Muscle of leg (tissue), 11 donors: Measurements from ENCODE around the gene PCSK9. TPM values are rescaled to one million over a fixed set of nuclear protein-coding genes. Genes with fewer than 3 reads are reported as not detected.

Source experiments
- DNase-seq: peaks from one replicate; pipeline ENCODE4 v3.0.0; 2013
- H3K27ac ChIP-seq: one replicate; pipeline ENCODE4 v1.5.1; 2013; ENCODE audit warnings: mild to moderate bottlenecking, low read length, control low read depth
- H3K27me3 ChIP-seq: one replicate; pipeline ENCODE4 v1.6.1; 2013; ENCODE audit warnings: low read length; ENCODE audit not compliant: control insufficient read depth, insufficient read depth
- H3K36me3 ChIP-seq: one replicate; pipeline ENCODE4 v1.6.1; 2013; ENCODE audit warnings: low read length; ENCODE audit not compliant: control insufficient read depth, insufficient read depth
- H3K4me1 ChIP-seq: one replicate; pipeline ENCODE4 v1.6.1; 2013; ENCODE audit warnings: low read length; ENCODE audit not compliant: control insufficient read depth, insufficient read depth
- H3K4me3 ChIP-seq: one replicate; pipeline ENCODE4 v1.5.1; 2013; ENCODE audit warnings: low read length, control low read depth
- H3K9me3 ChIP-seq: replicated peaks from 2 replicates; pipeline ENCODE4 v1.6.1; 2013; ENCODE audit warnings: low read depth, low read length; ENCODE audit not compliant: control insufficient read depth
- WGBS: methylation state at CpG from one replicate; pipeline ENCODE4 v1.1.5; 2013; ENCODE audit warnings: missing lambda C conversion rate; ENCODE audit not compliant: insufficient coverage; 5-methylcytosine and 5-hydroxymethylcytosine counted together
- polyA plus RNA-seq, 8 donors: library from polyadenylated mRNA; unstranded; fragments of 120-200 nt; gene quantifications; one replicate each; pipeline versions ENCODE4 v1.2.1 to v1.2.3, GENCODE V29; 2013; ENCODE audit warnings: inconsistent platforms in 1 of 8, low replicate concordance in 1 of 8; ENCODE audit not compliant: insufficient read length in 8 of 8, insufficient read depth in 1 of 8
- total RNA-seq: library from RNA; stranded (reverse); fragments of 120-200 nt; gene quantifications from one replicate; pipeline ENCODE4 v1.2.4, GENCODE V29; 2013

The PCSK9 gene
- total and polyA plus RNA-seq, 9 donors = 3.1 to 12.7 (median 5.3) TPM

DNA sequence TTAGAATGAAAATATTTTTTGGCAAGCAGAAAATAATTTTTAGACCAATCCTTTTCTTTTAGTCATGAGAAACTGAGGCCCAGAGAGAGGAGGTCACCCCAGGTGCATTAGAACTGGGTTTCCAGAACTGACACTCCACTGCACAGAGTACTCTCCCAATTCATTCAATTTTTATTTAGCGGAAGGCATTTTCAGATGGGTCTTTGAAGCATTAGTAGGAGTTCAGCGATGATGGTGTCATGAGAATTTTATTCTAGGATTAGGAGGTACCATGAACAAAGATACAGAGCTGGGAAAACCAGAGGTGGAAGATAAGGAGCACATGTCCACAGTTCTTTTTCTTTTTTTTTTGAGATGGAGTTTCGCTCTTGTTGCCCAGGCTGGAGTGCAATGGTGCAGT is 2.3 kb downstream of the PCSK9 start:
- Histone ChIP-seq H3K27ac (no peak overlapping the region), H3K4me3 (no peak overlapping the region), H3K9me3 (no peaks in the 10 kb centered on the region), H3K27me3 (peaks cover 47% of the 10 kb centered on the region), H3K4me1 (peaks cover 20% of the 10 kb centered on the region), H3K36me3 (no peaks in the 10 kb centered on the region)
- 70% methylated on average over 2 of the region's 3 CpGs for WGBS
- no peak for DNase-seq

DNA sequence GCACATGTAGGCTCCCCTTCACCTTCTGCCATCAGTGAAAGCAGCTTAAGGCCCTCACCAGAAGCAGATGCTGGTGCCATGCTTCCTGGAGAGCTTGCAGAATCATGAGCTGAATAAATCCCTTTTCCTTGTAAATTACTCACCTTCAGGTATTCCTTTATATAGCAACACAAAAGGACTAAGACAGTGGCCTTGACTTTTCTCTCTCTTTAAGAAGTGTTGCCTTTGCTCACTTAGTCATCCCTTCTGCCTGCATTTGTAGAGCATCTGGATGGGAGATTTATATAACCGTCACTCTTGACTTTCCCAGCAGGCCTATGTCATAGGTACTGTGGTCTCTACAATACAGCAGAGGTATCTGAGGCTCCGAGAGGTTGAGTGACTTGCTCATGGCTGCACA is 3.7 kb downstream of the PCSK9 start:
- no peaks in the 10 kb centered on the region for H3K9me3 ChIP-seq
- no peak overlapping the region for H3K27ac ChIP-seq
- H3K4me3 ChIP-seq = no peak overlapping the region
- no peak for DNase-seq
- H3K4me1 ChIP-seq = peaks cover 22% of the 10 kb centered on the region
- 83% methylated on average over 1 of the region's 2 CpGs for WGBS
- H3K36me3 ChIP-seq = no peaks in the 10 kb centered on the region
- peaks cover 40% of the 10 kb centered on the region for H3K27me3 ChIP-seq

DNA sequence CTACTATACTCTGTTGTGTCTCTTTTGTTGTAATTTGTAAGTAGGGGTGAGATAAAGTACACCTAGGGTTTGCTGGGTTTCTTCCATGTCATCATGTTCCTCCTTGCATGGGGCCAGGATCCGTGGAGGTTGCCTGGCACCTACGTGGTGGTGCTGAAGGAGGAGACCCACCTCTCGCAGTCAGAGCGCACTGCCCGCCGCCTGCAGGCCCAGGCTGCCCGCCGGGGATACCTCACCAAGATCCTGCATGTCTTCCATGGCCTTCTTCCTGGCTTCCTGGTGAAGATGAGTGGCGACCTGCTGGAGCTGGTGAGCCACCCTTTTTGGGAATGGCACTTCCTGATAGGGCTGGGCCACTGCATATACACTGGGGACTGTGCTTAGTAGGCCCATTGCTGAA is 4.4 kb downstream of the PCSK9 start:
- Histone ChIP-seq H3K27ac (no peak overlapping the region), H3K36me3 (no peaks in the 10 kb centered on the region), H3K4me1 (peaks cover 22% of the 10 kb centered on the region), H3K27me3 (peaks cover 33% of the 10 kb centered on the region), H3K4me3 (no peak overlapping the region), H3K9me3 (no peaks in the 10 kb centered on the region)
- 100% methylated on average over 6 of the region's 9 CpGs for WGBS
- no peak for DNase-seq

DNA sequence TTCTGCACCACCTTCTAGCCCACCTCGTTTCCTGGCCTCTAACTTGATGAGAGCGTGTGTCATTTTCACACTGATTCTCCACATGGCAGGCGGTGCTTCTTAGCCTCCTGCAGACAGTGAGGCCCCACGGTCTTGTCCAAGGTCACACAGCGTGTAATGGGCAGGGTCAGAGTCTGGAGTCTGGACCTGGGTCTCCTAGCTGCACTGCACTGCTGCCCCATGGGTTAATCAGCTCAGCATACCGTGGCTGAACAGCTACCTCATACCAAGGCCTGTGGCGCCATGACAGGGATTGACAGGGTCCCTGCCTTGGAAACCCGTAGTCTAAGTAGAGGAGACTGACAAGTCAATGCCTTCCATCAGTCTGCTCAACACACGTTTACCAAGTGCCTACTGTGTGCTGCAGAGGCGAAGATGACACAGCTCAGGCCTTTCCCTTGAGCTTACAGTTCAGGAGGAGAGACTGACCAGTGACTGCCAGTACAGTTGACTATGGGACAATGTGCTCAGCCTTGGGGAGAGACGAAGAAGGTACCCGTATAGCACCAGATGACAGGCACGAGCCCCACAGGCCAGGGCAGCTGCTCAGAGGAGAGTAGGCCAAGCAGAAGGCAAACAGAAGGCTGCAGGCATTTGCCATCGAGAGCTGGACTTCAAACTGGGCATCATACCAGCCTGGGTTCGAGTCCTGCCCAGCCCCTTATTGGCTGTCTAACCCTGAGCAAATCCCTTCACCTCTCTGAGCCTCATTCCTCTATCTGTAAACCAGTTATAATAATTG is 5.5 kb downstream of the PCSK9 start:
- no peak overlapping the region for H3K4me3 ChIP-seq
- no peaks in the 10 kb centered on the region for H3K36me3 ChIP-seq
- H3K27me3 ChIP-seq = peaks cover 22% of the 10 kb centered on the region
- no peaks in the 10 kb centered on the region for H3K9me3 ChIP-seq
- no peak for DNase-seq
- H3K27ac ChIP-seq = no peak overlapping the region
- WGBS = 86% methylated on average over 13 of the region's 15 CpGs
- H3K4me1 ChIP-seq = peaks cover 23% of the 10 kb centered on the region

DNA sequence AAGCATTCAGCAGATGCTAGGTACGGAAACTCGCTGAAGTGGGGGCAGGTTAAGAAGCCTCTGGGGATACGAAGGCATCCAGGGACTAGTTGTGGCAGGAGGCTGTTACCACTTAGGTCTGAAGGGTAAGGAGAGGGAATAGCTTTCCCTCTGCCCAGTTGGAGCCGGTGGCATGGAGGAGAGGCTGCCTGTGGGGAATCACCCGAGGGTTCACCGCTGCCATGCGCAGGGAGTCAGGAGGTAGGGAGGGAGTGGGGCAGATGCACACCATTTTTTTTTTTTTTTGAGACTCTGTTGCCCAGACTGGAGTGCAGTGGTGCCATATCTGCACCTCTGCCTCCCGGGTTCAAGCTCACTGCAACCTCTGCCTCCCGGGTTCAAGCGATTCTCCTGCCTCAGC is 6.1 kb downstream of the PCSK9 start:
- 86% methylated on average over 5 of the region's 10 CpGs for WGBS
- Histone ChIP-seq H3K27ac (no peak overlapping the region), H3K4me1 (peaks cover 23% of the 10 kb centered on the region), H3K4me3 (no peak overlapping the region), H3K9me3 (no peaks in the 10 kb centered on the region), H3K27me3 (peaks cover 16% of the 10 kb centered on the region), H3K36me3 (no peaks in the 10 kb centered on the region)
- DNase-seq = no peak

DNA sequence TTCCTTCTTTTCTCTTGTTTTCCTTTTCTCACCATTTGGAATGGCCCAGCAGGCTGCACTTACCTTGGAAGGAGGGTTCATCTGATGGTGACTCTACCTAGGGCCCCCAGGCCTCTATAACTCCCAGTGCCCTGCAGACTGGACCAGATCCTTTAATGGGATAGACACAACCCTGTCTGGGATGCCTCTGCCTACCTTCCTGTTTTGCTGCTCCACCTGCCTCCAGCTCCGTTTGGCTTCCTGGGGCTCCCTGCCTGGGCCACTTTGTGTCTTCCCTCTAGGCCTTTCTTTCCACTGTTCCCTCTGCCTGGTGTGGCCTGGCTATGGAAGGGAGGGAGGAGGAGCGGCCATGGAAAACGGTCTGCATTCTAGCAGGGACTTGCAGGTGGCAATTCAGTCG is 7.5 kb downstream of the PCSK9 start:
- H3K36me3 ChIP-seq = no peaks in the 10 kb centered on the region
- H3K4me1 ChIP-seq = peaks cover 28% of the 10 kb centered on the region
- peaks cover 4% of the 10 kb centered on the region for H3K27me3 ChIP-seq
- WGBS = 64% methylated on average over 2 of the region's 4 CpGs
- H3K4me3 ChIP-seq = no peak overlapping the region
- no peak for DNase-seq
- no peaks in the 10 kb centered on the region for H3K9me3 ChIP-seq
- H3K27ac ChIP-seq = no peak overlapping the region

DNA sequence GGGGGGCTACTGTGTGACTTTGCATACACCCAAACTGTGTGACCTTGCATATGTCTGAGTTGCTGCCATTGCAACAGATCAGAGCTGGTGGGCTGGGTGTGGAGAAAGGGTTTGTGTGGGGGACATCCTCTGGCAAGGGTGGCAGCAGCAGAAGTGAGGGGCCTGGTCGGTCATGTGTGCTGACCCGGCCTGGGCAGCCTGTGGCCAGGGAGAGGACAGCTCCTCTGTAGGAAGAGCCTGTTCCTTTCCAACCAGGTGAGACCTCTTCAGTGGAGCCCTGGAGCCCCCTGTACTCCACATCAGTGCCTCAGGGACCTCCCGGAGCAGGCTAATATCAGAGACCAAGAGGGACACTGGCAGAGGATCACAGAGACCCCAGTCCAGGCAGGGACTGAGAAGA is 8.3 kb downstream of the PCSK9 start:
- no peak overlapping the region for H3K27ac ChIP-seq
- H3K4me3 ChIP-seq = no peak overlapping the region
- DNase-seq = no peak
- H3K36me3 ChIP-seq = no peaks in the 10 kb centered on the region
- H3K4me1 ChIP-seq = peaks cover 29% of the 10 kb centered on the region
- H3K27me3 ChIP-seq = peaks cover 2% of the 10 kb centered on the region
- 95% methylated on average over 2 of the region's 3 CpGs for WGBS
- no peaks in the 10 kb centered on the region for H3K9me3 ChIP-seq

DNA sequence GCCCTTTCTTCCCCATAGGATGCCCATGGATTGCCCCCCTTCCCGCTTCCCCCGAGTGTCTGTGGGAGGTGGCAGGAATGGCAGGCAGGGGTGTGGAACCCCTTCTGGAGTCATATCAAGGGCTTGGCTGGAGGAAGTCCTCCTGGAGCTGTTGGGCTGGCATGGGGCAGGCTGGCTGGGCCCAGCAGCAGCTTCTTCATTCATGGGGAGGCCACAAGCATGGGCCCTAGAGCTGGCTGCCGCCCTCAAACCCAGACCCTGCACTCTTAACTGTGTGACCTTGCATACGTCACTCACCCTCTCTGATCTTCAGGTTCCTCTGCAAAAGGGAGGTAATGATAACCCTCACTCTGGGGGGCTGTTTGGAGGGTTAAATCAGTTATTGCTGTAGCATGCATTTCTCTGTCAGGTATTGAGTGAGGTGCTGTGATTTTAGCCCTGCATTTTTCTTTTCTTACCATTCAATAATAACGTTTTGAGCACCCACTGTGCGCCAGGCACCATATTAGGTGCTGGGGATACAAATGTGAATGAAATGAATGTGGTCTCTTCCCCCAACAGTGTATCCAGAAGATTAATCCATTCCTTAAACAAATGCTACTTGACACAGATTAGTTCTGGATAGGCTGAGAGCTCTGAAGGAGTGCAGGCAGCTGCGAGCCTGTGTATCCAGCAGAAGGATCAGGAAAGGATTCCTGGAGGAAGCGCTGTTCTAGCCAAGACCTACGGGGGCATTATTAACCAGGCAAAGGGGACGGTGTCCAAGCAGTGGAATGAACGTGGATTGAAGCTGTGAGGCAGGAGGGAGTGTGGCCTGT is 9.3 kb downstream of the PCSK9 start:
- no peak for DNase-seq
- H3K27me3 ChIP-seq = peaks cover 2% of the 10 kb centered on the region
- WGBS = 38% methylated on average over 5 of the region's 11 CpGs

DNA sequence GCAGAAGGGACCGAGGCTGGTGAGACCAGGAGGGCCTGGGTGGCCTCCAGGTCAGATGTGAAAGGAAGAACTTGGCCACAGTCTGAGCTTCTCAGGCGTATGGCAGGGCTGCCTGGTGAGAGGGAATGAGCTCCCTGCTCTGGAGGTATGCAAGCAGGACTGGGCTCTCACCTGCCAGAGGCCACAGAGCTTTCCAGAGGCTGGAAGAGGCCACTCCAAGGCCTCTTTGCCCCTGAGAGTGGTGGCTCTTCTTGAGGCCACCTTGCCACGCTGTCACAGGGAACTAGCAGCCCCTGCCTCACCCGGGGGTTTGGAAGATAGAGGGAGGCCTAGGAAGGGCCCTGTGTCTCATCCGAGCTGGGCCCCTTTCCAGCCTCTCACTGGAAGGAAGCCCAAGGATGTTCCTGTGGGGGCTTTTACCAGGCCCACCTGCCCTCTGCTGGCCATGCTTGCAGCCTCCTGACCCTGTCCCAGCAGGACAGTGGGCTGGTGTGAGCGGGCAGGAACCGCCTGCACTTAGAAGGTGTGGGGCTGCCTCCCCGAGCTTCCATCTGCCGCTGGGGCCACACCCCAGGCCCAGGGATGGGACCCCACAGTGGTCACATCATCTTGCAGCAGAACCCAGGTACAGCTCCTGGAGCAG is 10.0 kb downstream of the PCSK9 start:
- Histone ChIP-seq H3K4me3 (no peak overlapping the region), H3K27ac (no peak overlapping the region), H3K9me3 (no peaks in the 10 kb centered on the region), H3K36me3 (no peaks in the 10 kb centered on the region), H3K27me3 (peaks cover 2% of the 10 kb centered on the region), H3K4me1 (peaks cover 42% of the 10 kb centered on the region)
- DNase-seq = no peak
- WGBS = 56% methylated on average over 8 of the region's 9 CpGs

More for the DNA sequence above, 9.3 kb downstream of the PCSK9 start:
- Histone ChIP-seq H3K9me3 (no peaks in the 10 kb centered on the region), H3K36me3 (no peaks in the 10 kb centered on the region), H3K4me3 (no peak overlapping the region), H3K27ac (no peak overlapping the region), H3K4me1 (peaks cover 36% of the 10 kb centered on the region)

DNA sequence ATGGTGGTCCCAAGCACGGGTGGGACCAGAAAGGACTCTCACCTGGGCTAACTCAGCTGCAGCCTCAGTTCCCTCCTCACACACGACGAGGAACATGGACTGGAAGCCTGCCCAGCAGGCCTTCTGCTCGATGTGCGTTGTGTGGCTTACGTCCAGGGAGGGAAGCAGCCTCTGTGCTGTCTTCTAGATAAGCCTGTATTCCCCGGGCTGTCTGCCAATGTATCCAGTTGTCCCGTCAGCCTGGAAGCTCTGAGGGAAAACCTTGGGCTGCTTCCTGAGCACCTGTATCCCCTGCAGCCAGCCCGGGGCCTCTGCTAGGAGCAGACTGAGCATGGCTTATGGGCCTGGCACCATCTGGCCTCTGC is 10.5 kb downstream of the PCSK9 start:
- Histone ChIP-seq H3K4me1 (peaks cover 47% of the 10 kb centered on the region), H3K27me3 (peaks cover 2% of the 10 kb centered on the region), H3K9me3 (no peaks in the 10 kb centered on the region), H3K36me3 (no peaks in the 10 kb centered on the region), H3K4me3 (no peak overlapping the region), H3K27ac (no peak overlapping the region)
- DNase-seq = peak; percentile 89
- 14% methylated on average over 7 of the region's 9 CpGs for WGBS
